ENCODE measurements around the gene CKLF.
A peak's percentile ranks its signal among the peaks of the same experiment; 100 is the strongest.
"Not testable (repeated sequence)": the region's sequence is repeated elsewhere in the genome, so short reads cannot be mapped to it uniquely, and the experiment has no call there.

CKLF gene

GRCh38 chr16:66543541-66543940 lies 8.8 kb upstream of the CKLF start:
- DNase-seq, result no peak

DNA sequence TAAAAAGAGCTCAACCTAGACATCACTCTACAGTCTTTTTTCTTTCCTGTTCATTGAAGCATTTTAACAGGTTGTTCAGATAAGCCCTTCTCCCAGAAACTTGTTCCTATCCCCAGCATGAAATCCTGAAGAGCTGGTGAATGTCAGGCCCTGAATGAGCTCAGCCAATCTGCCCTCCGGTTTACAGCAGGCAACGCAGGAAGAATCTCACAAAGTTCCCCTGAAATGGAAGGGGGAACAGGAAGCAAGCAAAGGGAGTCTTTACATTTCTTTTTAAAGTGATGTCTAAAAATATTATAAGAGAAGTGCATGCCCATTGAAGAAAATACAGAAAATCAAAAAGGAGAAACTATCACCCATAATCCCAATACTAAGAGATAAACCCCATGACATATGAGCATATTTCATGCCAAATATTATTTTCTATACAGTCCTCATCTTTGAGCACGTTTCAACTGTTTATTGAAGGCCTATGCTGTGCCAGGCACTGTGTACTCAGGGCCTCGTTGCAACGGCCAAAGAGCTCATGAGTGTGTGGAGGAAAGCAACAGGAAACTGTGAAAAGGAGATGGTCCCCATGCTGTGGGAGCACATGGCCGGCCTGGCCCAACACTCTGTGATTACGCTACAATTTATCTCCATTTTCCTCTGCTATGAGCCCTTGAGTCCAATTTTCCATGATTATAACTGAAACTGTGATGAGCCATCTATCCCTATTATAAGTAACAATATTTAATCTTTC lies 8.2 kb upstream of the CKLF start:
- no peak for DNase-seq

- no peak for DNase-seq
Measured at GRCh38 chr16:66547101-66547989, 5.0 kb upstream of the CKLF start.

DNA sequence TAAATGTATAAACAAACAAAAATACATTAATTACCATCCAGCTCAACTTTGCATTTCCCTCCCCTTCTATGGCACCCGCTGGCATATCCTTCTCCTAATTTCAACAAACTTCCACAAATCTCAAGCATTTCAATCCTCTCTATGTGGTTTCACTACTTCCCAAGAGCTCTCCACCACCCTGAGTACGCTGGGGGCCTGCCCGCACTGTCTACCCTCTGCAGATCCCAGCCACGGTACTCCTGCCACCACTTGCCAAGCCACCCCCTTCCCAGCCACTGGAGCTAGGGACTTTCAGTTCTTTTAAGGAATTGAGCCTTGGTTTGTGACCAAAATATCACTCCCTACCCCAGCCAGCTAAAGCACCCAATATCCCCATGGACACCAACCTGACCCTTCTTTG lies 4.3 kb upstream of the CKLF start:
- DNase-seq, result no peak

GRCh38 chr16:66548868-66549267 lies 3.5 kb upstream of the CKLF start:
- no peak for DNase-seq

DNA sequence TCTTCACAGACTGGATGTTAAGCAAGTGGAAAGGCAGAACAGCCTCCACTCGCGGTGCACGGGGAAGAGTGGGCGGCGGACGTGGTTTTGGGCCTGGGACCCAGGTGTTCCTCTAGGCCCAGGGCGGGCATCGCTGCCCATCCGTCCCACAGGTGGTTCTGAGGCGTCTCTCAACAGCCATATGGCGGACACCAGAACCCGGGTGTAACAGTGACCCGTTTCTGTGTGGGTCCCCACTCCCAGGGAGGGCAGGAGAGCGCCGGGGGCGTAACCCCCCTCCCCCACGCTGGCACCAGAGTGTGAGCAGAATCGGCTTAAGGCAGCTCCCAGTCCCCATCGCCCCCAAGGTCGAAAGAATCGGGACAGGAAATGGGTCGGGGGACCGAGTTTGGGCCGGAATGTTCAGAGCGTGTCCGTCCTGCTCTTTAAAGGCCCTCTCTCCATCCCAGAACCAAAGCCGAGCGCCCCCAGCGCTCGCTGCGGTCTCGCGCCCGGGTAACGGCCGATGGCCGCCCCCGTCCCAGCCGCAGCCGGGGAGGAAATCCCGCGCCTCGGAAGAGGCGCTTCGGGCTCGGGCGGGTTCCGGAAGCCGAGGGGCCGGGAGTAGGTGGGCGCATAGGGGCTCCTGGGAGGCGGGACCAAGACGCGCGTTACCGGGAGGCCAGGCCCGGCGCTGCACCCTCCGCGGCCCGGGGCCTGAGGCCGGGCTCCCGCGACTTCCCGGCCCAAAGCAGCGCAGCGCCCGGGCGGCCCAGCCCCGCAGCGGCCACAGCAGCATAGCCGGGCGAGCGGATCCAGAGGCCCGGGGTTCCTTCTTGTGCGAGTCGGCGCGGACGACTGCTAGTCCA lies 2.9 kb upstream of the CKLF start, which contains the start of gene TK2:
Gene TK2, minus strand, starts transcription at position 839 of the 848 bp plus-strand sequence. Its CDS starts 61 bp downstream, at position 778.
- DNase-seq, result peak; percentile 57

DNA sequence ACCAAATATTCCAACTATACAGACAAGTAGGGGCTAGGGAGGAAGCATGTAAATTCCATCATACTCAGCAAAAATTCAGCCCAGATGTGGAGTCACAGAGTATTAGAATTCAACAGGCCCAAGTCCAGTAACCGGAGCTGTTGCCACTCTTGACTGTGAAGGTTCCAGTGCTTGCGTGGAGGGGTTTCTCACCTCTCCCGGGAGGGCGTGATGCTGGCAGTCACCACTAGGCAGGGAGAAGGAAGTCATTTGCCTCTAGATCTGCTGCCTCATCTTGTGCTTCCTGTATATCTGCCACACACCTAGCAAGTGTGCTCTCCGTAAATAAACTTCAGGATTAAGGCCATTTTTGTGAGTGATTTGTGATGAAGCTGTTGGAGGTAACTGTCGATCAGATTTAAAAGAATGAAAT lies 1.0 kb upstream of the CKLF start:
- DNase-seq, result peak; percentile 82

GRCh38 chr16:66551788-66552285 lies 539 bp upstream of the CKLF start:
- peak; percentile 33 for DNase-seq

- DNase-seq, result peak; percentile 23
Measured at GRCh38 chr16:66553223-66553622, 847 bp downstream of the CKLF start.

DNA sequence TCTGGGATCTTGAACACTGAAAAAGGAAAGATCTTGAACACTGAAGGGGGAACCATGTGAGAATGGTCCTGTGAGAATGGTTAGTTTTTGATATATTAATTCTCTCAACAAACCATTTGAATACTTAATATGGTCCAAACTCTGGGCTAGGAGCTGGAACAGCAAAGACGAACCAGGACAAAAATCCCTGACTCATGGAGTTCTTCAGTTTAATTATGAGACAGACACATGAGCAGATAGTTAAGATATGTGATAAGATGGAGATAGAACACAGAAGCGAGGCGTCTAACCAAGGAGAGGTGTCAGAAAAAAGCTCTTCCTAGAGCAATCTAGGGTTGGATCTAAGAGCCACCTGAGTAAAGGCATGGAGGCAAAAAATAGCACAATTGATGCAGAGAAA lies 1.6 kb downstream of the CKLF start:
- peak; percentile 16 for DNase-seq

GRCh38 chr16:66554495-66554894 lies 2.1 kb downstream of the CKLF start:
- DNase-seq, result no peak

DNA sequence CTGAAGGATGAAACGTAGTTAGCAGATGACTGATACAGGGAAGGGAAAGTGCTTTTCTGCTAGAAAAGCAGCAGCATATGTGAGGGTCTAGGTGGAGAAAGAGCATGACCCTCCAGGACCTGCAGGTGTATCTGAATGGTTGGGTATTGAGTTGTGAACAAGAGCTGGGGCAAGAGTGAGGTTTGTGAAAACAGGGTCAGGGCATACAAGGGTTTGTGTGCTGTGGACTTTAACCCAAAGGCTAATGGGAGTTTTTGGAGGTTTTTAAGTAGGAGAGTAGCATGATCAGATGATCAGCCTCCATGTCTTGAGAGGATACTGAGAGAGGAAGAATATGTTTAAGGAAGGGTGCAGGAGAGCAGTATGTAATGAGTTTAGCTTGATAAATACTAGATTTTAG lies 7.7 kb downstream of the CKLF start:
- no peak for DNase-seq

- no peak for DNase-seq
Measured at GRCh38 chr16:66561381-66562080, 9.2 kb downstream of the CKLF start.

DNA sequence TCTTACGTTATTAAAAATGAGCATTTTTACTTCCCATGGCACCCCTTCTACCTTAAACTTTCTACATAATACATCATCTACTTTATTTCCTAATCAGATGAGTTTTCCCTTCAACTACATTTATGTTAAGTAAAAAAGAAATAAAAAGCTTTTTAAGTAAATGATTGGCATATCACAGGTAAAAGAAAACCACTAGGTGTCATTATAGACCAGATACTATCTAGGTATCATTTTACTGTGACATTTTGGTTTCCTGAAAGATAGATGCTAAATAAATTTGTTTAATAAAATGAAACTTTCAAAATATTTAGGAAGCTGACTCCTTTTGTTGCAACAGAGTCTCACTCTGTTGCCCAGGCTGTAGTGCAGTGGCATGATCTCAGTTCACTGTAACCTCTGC lies 10.0 kb downstream of the CKLF start:
- peak; percentile 13 for DNase-seq

DNA sequence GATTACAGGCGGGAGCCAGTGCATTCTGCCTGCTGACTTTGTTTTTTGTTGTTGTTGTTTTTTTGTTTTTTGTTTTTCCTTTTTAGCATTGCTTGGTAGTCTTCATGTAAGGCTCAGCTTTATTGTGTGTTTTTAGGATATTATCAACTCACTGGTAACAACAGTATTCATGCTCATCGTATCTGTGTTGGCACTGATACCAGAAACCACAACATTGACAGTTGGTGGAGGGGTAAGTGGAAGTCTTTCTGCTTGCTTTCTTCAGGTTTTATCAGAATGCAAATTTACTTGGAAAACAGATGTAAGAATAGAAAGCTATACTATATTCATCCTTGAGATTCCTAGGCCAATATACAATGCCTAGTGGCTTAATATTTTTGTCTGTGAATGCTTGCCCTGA lies 10.6 kb downstream of the CKLF start:
- peak; percentile 89 for DNase-seq

GRCh38 chr16:66563574-66564334 lies 11.4 kb downstream of the CKLF start:
- DNase-seq, result no peak

- DNase-seq, result no peak
Measured at GRCh38 chr16:66566051-66566901, 13.9 kb downstream of the CKLF start, which contains the start of gene CMTM1. CMTM1 (plus strand) TSS chr16:66566439; CDS start chr16:66566514, 75 bp downstream.

- DNase-seq, result not testable (repeated sequence)
Measured at GRCh38 chr16:66567270-66567669, 14.9 kb downstream of the CKLF start.

- no peak for DNase-seq
Measured at GRCh38 chr16:66568355-66568754, 16.0 kb downstream of the CKLF start.

DNA sequence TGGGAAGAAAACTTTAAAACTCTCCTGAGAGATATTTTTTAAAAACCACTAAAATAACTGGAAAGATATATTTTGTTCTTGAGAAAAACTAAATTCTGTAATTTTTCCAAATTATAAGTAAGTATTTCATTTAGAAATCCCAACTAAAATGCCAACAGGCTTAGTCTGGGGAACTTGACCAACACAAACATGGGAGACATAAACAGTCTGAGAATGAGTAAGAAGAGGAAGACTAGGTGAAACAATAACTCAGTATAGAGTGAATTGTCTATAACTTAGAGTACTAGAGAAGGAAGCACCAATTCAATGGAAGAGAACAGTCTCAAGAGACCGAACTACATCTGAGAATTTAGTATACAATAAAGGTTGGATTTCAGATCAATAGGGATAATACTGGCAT lies 16.8 kb downstream of the CKLF start:
- no peak for DNase-seq
